Measurements from ENCODE around the gene KRTAP5-4. TPM values are rescaled to one million over a fixed set of nuclear protein-coding genes. Genes with fewer than 3 reads are reported as not detected.
A peak's percentile ranks its signal among the peaks of the same experiment; 100 is the strongest.
"Not testable (repeated sequence)": the region's sequence is repeated elsewhere in the genome, so short reads cannot be mapped to it uniquely, and the experiment has no call there.

KRTAP5-4 gene
- not detected for polyA plus RNA-seq
- long read RNA-seq, donor 1, result 0 reads
- long read RNA-seq, donor 2, result 0 reads
- long read RNA-seq, donor 3, result 0 reads
- long read RNA-seq, donor 4, result 0 reads
- long read RNA-seq, donor 5, result 0 reads
- long read RNA-seq, donor 6, result 0 reads
- long read RNA-seq, donor 7, result 0 reads
- long read RNA-seq, donor 8, result 0 reads
- long read RNA-seq, donor 9, result 0 reads
- long read RNA-seq, donor 10, result 0 reads
- long read RNA-seq, donor 11, result 0 reads

- peak; percentile 45 to 77 for DNase-seq
- no peaks in the 10 kb centered on the region for H3K27me3 ChIP-seq (ENCODE audit: control insufficient read depth, insufficient read depth, low read length)
- no CpG with 5 or more reads among the region's 1 CpG for WGBS (ENCODE audit: insufficient coverage, low lambda C conversion rate)
- peaks cover 5% of the 10 kb centered on the region for H3K4me1 ChIP-seq (ENCODE audit: control insufficient read depth, insufficient read depth, low read length)
- H3K27ac ChIP-seq (ENCODE audit: low read length), result no peak within 1 kb of the TSS
- H3K4me3 ChIP-seq (ENCODE audit: low read length), result no peak within 1 kb of the TSS
- H3K9me3 ChIP-seq (ENCODE audit: control insufficient read depth, low read depth, low read length), result no peaks in the 10 kb centered on the region
- no peaks in the 10 kb centered on the region for H3K36me3 ChIP-seq (ENCODE audit: control insufficient read depth, insufficient read depth, low read length)
Observed at GRCh38 chr11:1622086-1622485, at the start of gene KRTAP5-4. Gene KRTAP5-4 (minus strand): TSS chr11:1622138. CDS start chr11:1622093, 45 bp downstream.

GRCh38 chr11:1671658-1672057 lies 49.7 kb upstream of the KRTAP5-4 start:
- H3K4me1 ChIP-seq (ENCODE audit: control insufficient read depth, insufficient read depth, low read length), result peaks cover 8% of the 10 kb centered on the region
- peaks cover 6% of the 10 kb centered on the region for H3K9me3 ChIP-seq (ENCODE audit: control insufficient read depth, low read depth, low read length)
- WGBS (ENCODE audit: insufficient coverage, low lambda C conversion rate), result 87% methylated on average over 6 of the region's 11 CpGs
- no peak for DNase-seq
- no peak overlapping the region for H3K27ac ChIP-seq (ENCODE audit: low read length)
- no peaks in the 10 kb centered on the region for H3K36me3 ChIP-seq (ENCODE audit: control insufficient read depth, insufficient read depth, low read length)
- no peak overlapping the region for H3K4me3 ChIP-seq (ENCODE audit: low read length)
- H3K27me3 ChIP-seq (ENCODE audit: control insufficient read depth, insufficient read depth, low read length), result peaks cover 7% of the 10 kb centered on the region

GRCh38 chr11:1670905-1671371 lies 49.0 kb upstream of the KRTAP5-4 start:
- H3K9me3 ChIP-seq (ENCODE audit: control insufficient read depth, low read depth, low read length), result peaks cover 6% of the 10 kb centered on the region
- peaks cover 8% of the 10 kb centered on the region for H3K4me1 ChIP-seq (ENCODE audit: control insufficient read depth, insufficient read depth, low read length)
- no CpG with 5 or more reads among the region's 11 CpGs for WGBS (ENCODE audit: insufficient coverage, low lambda C conversion rate)
- H3K27me3 ChIP-seq (ENCODE audit: control insufficient read depth, insufficient read depth, low read length), result peaks cover 7% of the 10 kb centered on the region
- H3K4me3 ChIP-seq (ENCODE audit: low read length), result no peak overlapping the region
- no peak overlapping the region for H3K27ac ChIP-seq (ENCODE audit: low read length)
- no peak for DNase-seq
- no peaks in the 10 kb centered on the region for H3K36me3 ChIP-seq (ENCODE audit: control insufficient read depth, insufficient read depth, low read length)

- not testable (repeated sequence) for H3K4me3 ChIP-seq (ENCODE audit: low read length); H3K9me3 ChIP-seq (ENCODE audit: control insufficient read depth, low read depth, low read length); H3K27ac ChIP-seq (ENCODE audit: low read length); H3K4me1 ChIP-seq (ENCODE audit: control insufficient read depth, insufficient read depth, low read length); H3K27me3 ChIP-seq (ENCODE audit: control insufficient read depth, insufficient read depth, low read length); DNase-seq; H3K36me3 ChIP-seq (ENCODE audit: control insufficient read depth, insufficient read depth, low read length)
- no CpG with 5 or more reads among the region's 1 CpG for WGBS (ENCODE audit: insufficient coverage, low lambda C conversion rate)
Observed at GRCh38 chr11:1670457-1670856, 48.5 kb upstream of the KRTAP5-4 start.

- no CpG with 5 or more reads among the region's 21 CpGs for WGBS (ENCODE audit: insufficient coverage, low lambda C conversion rate)
- Histone ChIP-seq H3K27me3 (ENCODE audit: control insufficient read depth, insufficient read depth, low read length) (peaks cover 7% of the 10 kb centered on the region), H3K27ac (ENCODE audit: low read length) (no peak overlapping the region), H3K4me1 (ENCODE audit: control insufficient read depth, insufficient read depth, low read length) (peaks cover 6% of the 10 kb centered on the region), H3K4me3 (ENCODE audit: low read length) (no peak overlapping the region), H3K36me3 (ENCODE audit: control insufficient read depth, insufficient read depth, low read length) (no peaks in the 10 kb centered on the region), H3K9me3 (ENCODE audit: control insufficient read depth, low read depth, low read length) (peaks cover 6% of the 10 kb centered on the region)
- DNase-seq, result no peak
Observed at GRCh38 chr11:1669546-1670218, 47.7 kb upstream of the KRTAP5-4 start.

GRCh38 chr11:1668911-1669473 lies 47.1 kb upstream of the KRTAP5-4 start:
- DNase-seq, result no peak
- Histone ChIP-seq H3K4me3 (ENCODE audit: low read length) (no peak overlapping the region), H3K27me3 (ENCODE audit: control insufficient read depth, insufficient read depth, low read length) (peaks cover 7% of the 10 kb centered on the region), H3K36me3 (ENCODE audit: control insufficient read depth, insufficient read depth, low read length) (no peaks in the 10 kb centered on the region), H3K9me3 (ENCODE audit: control insufficient read depth, low read depth, low read length) (peaks cover 6% of the 10 kb centered on the region), H3K4me1 (ENCODE audit: control insufficient read depth, insufficient read depth, low read length) (no peaks in the 10 kb centered on the region), H3K27ac (ENCODE audit: low read length) (no peak overlapping the region)
- WGBS (ENCODE audit: insufficient coverage, low lambda C conversion rate), result no CpG with 5 or more reads among the region's 13 CpGs

- DNase-seq, result no peak
- Histone ChIP-seq H3K27me3 (ENCODE audit: control insufficient read depth, insufficient read depth, low read length) (peaks cover 7% of the 10 kb centered on the region), H3K36me3 (ENCODE audit: control insufficient read depth, insufficient read depth, low read length) (no peaks in the 10 kb centered on the region), H3K9me3 (ENCODE audit: control insufficient read depth, low read depth, low read length) (peaks cover 6% of the 10 kb centered on the region), H3K27ac (ENCODE audit: low read length) (peak overlapping the region; percentile 51), H3K4me3 (ENCODE audit: low read length) (no peak overlapping the region), H3K4me1 (ENCODE audit: control insufficient read depth, insufficient read depth, low read length) (no peaks in the 10 kb centered on the region)
- WGBS (ENCODE audit: insufficient coverage, low lambda C conversion rate), result 50% methylated on average over 1 of the region's 16 CpGs
Observed at GRCh38 chr11:1667906-1668305, 46.0 kb upstream of the KRTAP5-4 start.

GRCh38 chr11:1667121-1667850 lies 45.3 kb upstream of the KRTAP5-4 start:
- no peak for DNase-seq
- Histone ChIP-seq H3K4me3 (ENCODE audit: low read length) (no peak overlapping the region), H3K27me3 (ENCODE audit: control insufficient read depth, insufficient read depth, low read length) (peaks cover 7% of the 10 kb centered on the region), H3K4me1 (ENCODE audit: control insufficient read depth, insufficient read depth, low read length) (no peaks in the 10 kb centered on the region), H3K9me3 (ENCODE audit: control insufficient read depth, low read depth, low read length) (peaks cover 6% of the 10 kb centered on the region), H3K27ac (ENCODE audit: low read length) (peak overlapping the region; percentile 51), H3K36me3 (ENCODE audit: control insufficient read depth, insufficient read depth, low read length) (no peaks in the 10 kb centered on the region)
- no CpG with 5 or more reads among the region's 24 CpGs for WGBS (ENCODE audit: insufficient coverage, low lambda C conversion rate)

- no peaks in the 10 kb centered on the region for H3K36me3 ChIP-seq (ENCODE audit: control insufficient read depth, insufficient read depth, low read length)
- H3K27me3 ChIP-seq (ENCODE audit: control insufficient read depth, insufficient read depth, low read length), result peaks cover 7% of the 10 kb centered on the region
- no peak overlapping the region for H3K27ac ChIP-seq (ENCODE audit: low read length)
- no peak for DNase-seq
- peaks cover 2% of the 10 kb centered on the region for H3K9me3 ChIP-seq (ENCODE audit: control insufficient read depth, low read depth, low read length)
- no CpG with 5 or more reads among the region's 8 CpGs for WGBS (ENCODE audit: insufficient coverage, low lambda C conversion rate)
- H3K4me1 ChIP-seq (ENCODE audit: control insufficient read depth, insufficient read depth, low read length), result peaks cover 7% of the 10 kb centered on the region
- no peak overlapping the region for H3K4me3 ChIP-seq (ENCODE audit: low read length)
Observed at GRCh38 chr11:1665313-1665712, 43.4 kb upstream of the KRTAP5-4 start.

- DNase-seq; H3K27me3 ChIP-seq (ENCODE audit: control insufficient read depth, insufficient read depth, low read length); H3K4me3 ChIP-seq (ENCODE audit: low read length); H3K9me3 ChIP-seq (ENCODE audit: control insufficient read depth, low read depth, low read length); H3K36me3 ChIP-seq (ENCODE audit: control insufficient read depth, insufficient read depth, low read length); H3K27ac ChIP-seq (ENCODE audit: low read length): not testable (repeated sequence)
- H3K4me1 ChIP-seq (ENCODE audit: control insufficient read depth, insufficient read depth, low read length), result peaks cover 16% of the 10 kb centered on the region
- no CpG with 5 or more reads among the region's 18 CpGs for WGBS (ENCODE audit: insufficient coverage, low lambda C conversion rate)
Observed at GRCh38 chr11:1662699-1663283, 40.9 kb upstream of the KRTAP5-4 start.

All from large intestine (tissue), 12 donors.